NCI-H526 (cell line): ENCODE results near the gene SCP2.

ENCODE experiments used
- DNase-seq, 2 experiments: peaks; one replicate each; lab custom pipeline; 2025; lab: John Stamatoyannopoulos, UW

Gene SCP2

DNA sequence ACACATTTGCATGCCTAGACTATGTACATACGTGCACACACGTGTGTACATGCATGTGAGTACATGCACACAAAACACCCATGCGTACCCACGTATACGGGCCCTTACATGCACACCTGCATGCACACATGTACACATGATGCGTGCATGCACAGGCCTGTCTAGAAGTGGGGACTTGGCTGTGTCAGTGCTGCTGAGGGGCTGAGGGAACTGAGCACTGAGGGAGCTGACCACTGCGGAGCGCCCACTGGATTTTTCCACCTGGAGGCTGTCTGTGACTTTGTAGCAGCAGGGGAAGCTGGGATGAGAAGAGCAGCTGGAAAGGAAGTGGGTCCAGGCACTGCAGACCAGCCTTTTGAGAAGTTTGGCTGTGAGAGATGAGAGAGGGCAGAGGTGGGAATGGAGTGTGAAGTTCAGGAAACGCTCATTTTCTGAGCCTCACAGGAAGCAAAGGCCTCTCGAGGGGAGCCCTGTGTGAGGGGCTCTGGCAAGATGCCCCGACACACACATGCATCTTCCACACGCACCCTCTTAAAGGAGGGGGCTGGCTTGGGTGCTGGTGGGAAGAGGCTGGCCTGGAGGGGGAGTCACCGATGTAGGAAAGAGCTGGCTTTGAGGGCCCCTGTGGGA is 155.9 kb downstream of the SCP2 start:
- DNase-seq, result no peak

DNA sequence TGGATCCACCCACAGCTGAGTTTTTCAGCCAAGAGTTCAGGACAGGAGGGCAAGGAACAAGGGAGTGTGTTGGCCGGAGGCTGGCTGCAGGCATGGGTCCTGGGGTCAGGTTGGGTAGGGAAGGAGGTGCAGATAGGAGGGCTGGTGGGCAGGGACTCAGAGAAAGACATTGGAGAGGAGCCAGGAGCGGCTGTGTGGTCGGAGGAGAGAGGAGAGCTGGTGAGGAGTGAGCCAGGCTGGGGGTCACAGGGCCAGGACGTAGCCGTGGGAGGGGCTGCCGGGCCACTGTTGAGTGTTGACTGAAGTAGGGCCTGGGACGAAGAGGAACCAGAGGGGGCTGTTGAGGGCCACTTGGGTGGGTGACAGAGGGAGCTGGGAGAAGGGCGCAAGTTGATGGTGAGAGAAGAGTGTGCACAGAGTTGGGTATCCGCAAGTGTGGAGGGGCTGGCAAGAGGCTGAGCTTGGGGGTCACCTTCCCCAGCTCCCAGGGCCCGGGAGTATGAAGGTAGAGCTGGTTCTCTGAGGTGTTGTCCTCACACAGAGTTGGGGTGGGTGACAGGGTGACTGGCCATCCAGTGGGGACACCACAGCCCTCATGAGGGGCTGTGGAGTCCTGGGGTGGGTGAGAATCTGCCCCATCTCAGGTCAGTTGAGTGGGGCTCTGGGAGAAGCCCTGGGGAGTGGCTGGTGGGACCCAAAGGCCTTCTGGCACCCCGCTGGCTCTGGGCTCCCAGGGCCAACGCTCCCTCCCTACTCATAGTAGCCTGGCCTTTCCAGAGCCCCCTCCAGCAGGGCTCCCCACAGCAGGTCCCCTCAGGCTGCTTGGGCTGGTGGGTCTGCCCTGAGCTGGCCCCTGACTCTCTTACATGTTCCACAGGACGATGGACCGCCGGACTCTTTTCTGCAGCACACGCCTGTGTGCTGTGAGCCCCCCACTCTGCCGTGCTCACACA is 156.8 kb downstream of the SCP2 start:
- no peak for DNase-seq

DNA sequence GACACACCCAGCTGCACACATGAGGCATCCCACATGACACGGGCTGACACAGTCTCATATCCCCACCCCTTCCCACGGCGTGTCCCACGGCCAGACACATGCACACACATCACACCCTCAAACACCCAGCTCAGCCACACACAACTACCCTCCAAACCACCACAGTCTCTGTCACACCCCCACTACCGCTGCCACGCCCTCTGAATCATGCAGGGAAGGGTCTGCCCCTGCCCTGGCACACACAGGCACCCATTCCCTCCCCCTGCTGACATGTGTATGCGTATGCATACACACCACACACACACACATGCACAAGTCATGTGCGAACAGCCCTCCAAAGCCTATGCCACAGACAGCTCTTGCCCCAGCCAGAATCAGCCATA is 157.5 kb downstream of the SCP2 start:
- no peak for DNase-seq

DNA sequence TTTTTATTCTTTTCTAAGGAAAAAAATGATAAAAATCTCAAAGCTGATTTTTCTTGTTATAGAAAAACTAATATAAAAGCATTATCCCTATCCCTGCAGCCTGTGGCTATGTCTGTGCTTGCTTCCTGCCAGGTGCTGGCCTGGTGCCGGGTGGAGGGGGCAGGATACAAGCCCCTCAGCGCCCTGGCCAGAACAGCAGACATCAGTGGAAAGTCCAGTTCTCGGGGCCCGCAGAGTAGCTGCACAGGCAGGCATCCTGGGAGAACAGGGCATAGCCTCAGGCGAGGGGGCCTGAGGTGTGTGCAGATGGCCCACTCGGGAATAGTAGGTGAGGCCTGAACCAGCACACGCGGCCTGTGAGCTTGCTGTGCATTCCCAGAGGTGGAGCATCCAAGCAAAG is 158.3 kb downstream of the SCP2 start:
- no peak for DNase-seq

DNA sequence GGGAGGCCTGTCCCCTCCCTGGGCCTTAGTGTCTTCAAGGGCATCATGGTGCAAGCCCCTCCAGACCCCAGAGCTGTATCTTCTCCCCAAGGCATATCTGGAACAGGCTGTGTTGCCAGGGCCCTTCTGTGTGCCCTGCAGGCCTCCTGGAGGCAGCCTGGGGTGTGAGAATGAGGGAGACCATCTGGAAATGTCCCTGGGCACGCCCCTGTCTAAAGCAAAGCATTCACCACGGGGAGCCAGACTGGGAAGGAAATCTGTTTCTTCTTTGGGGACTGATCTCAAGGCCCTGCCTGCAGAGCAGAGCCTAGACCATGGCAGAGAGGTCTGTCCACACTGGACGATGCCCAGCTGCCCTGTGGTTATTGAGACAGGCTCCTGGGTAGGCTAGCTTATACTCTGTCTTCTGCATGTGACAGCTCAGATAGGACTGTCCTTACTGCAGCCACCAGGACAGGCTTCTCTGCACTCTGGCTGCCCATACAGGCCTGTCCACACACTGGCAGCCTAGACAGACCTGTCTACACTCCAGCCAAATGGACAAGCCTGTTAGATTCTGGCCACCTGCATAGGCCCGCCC is 159.5 kb downstream of the SCP2 start:
- DNase-seq, result no peak

DNA sequence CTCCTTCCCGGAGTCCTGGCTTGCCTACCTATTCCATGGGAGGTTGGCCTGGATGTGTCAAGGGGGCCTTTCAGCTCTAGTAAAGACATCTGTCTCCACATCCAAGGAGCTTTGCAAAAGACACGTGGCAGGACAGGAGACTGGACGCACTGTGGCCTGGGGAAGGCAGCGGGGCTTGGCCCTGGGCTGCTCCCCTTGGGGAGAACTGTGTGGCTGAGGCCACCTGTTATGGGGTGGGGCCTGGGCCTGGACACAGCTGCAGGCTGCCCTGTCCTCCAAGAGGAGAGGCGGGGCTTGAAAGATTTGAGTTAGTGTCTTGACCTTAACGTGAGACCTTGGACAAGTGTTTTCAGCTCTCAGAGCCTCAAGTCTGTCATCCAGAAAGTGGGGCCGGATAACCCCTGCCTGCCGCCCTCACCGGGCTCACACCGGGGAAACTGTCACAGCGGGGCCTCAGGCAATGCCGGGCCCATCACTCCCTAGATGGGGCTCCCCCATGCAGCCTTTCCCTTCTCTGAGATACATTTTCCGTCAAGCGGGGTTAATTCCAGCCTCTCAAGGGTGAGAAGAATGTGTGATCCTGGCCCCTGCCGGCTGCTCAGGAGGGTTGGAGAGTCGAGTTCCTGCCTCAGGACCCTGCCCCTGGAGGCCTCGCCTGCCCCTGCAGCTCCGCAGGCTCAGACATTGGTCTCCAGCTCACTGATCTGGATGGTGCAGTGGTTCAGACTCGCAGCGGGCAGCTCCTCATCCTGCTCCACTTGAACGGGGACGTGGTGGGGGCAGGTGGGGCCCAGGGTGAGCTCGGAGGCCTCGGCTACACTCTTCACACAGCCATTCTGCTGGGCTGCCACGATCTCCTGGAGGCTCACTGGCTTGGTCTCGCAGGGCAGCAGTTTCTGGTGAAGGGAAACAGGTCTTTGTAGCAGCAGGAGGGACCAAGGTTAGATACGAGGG is 160.5 kb downstream of the SCP2 start:
- no peak for DNase-seq

DNA sequence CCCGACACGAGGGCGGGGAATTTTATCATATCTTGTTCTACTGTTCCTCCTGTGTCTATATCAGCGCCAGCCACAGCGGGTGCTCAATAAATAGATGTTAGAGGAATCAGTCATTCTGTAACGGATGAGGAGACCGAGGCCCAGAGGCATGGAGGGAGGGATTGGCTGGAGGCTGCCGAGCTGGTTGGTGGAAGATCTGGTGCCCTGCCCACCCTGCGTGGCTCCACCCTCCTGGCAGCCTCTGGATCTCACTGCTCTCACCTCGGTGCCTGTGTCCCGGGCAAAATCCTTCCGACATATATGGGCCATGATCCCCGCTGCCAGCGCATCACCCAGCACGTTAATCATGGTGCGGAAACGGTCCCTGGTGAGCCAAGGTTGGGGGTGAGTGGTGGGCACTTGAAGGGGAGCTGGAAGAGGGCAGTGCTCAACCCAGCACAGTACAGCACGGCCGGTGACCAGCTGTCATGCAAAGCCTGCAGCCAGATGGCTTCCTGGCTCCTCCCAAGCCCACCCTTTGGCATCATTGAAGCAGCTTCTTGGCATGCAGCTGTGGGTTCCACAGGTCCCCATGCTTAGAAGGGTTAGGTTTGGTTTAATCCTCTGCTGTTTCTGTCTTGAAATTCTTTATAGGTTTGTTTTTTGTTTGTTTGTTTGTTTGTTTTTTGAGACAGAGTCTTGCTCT is 161.7 kb downstream of the SCP2 start:
- DNase-seq, result no peak

DNA sequence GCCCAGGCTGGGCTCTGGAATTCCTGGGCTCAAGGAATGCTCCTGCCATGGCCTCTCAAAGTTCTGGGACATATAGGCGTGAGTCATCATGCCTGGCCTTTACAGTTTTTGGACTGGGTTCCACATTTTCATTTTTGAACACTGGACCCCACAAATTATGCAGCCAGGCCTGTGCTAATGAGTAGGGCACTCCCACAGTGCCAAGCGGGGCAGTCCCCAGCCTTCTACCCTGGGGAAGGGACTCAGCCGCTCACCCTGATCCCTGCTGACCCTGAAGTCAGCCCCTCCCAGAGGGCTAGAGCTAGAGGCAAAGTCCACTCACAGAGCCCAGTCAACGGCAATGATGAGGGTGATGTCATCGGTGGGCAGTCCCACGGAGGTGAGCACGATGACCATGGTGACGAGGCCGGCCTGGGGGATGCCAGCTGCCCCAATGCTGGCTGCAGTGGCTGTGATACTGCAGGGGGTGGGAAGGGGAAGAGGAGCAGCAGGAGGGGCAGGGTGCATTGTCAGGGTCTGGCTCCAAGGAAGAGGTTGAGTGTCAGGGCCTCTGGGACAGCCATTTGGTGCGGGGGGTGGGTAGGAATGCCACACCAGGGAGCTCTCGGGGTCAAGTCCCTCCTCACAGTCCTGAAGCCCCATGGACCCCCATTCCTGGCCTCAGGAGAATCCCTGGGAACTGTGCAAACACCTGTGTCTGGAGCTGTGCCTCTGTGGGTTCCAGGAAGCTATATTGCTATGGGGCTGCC is 162.6 kb downstream of the SCP2 start:
- no peak for DNase-seq

DNA sequence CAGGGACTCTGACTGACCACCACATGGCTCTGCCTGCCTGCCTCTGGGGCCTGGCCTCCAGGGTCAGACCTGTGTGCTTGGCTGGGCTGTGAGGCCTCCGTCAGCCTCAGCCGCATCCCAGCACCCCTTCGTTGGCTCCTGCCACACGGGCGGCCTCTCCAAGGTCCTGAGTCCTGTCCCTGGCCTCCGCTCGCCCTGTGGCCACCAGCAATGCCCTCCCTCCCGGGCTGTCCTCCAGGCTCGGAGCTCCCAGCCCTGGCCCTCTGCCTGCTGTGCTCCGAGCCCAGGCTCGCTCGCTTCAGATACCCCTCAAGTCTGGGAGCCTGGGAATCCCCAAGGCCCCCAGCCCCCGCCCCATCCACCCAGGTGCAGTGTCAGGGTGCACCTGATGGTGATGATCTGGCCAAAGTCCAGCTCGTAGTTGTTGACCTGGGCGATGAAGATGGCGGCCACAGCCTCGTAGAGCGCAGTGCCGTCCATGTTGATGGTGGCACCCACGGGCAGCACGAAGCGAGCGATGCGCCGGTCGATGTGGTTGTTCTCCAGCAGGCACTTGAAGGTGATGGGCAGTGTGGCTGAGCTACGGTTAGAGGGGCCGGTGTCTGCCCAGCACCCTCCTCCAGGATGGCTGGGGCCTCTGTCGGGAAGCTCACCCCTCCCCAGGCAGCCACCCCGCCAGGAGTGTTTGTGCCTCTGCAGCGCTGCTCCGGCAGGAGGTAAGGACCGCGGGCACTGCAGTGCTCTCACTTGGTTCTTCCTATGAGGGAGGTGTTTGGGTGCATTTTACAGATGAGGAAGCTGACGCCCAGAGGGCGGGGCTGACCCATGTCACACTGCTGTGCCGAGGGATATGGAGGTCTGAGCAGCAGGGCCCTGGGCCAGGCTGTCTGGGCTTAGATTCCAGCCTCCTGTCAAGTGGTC is 163.4 kb downstream of the SCP2 start:
- no peak for DNase-seq

DNA sequence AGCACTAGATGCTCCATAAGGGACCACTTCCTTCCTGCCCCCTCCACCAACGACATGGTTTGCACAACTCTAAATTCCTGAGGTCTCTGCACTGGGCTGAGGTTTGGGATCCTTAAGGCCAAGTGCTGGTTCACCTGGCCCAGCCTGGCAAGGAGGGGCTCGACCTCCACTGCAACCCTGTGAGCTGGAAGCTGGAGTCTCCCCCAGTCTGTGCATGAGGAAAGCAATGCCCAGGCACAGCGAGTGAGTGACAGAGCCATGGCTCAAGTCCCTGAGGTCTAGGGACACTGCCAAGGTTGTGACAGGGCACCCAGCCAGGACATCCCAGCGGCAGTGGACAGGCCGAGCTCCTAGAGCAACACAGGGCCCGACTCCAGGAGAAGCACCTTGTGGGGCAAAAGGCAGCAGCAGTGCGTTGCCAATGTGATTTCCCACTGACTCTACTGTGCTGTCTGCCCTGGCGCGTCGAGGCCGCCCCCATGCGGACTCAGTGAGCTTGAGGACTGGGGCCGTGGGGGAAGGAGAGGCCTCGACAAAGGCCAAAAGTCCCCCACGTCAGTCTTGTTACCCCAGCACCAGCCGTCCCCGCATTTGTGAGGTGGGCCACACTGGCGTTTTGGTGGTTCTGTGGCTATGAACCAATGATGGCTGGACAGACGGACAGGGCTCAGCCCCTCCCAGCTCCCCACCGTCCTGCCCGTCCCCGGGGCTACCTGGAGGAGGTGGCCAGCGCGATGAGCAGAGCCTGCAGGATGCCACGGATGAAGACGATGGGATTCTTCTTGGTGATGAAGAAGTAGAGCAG is 165.0 kb downstream of the SCP2 start:
- no peak for DNase-seq

DNA sequence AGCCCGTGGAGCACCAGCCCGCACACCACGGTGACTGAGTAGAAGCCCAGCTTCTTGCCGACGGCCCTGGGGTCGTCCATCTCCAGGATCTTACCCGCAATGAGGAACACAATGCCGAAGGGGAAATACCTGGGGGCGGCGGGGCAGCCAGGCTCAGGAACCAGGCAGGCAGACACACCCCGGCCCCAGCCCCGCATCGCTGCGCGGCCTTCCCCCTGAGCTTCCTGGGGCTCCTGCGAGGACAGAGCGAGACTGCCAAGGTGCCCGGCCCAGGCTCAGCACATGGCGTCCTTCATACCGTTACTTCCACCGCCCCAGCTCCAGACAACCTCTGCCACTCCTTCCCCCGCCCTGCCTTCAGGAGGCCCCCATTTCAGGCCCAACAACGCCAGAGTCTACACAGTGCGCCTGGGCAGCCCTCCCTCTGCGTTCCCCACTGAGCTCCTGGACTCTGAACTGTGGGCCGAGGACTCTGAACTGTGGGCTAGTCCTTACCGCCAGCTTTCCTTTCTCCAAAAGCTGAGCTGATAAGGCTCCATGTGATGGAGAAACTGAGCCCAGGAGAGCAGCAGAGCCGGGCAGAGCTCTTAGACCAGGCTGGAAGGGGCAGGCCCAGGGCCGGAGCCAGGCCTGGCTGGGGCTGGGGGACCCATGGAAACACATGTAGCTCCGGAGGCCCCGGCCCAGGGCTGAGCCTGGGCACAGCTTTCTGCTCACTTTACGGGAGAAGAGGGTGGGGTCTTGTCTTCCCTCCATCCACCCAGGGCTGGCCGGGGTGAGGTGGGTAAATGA is 165.8 kb downstream of the SCP2 start:
- no peak for DNase-seq

DNA sequence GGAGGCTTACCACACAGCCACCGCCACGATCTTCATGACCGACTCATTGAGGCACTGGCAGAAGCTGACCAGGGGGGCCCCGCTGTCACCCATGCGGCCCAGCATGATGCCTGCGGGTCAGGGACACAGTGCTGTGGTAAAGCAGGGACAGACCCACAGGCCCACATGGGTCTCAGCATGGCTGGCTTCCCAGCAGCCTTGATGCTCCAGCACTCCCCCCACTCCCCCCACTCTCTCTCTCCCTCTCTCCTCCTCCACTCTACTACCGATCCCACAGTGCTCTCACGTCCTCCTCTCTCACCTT is 166.3 kb downstream of the SCP2 start:
- no peak for DNase-seq

DNA sequence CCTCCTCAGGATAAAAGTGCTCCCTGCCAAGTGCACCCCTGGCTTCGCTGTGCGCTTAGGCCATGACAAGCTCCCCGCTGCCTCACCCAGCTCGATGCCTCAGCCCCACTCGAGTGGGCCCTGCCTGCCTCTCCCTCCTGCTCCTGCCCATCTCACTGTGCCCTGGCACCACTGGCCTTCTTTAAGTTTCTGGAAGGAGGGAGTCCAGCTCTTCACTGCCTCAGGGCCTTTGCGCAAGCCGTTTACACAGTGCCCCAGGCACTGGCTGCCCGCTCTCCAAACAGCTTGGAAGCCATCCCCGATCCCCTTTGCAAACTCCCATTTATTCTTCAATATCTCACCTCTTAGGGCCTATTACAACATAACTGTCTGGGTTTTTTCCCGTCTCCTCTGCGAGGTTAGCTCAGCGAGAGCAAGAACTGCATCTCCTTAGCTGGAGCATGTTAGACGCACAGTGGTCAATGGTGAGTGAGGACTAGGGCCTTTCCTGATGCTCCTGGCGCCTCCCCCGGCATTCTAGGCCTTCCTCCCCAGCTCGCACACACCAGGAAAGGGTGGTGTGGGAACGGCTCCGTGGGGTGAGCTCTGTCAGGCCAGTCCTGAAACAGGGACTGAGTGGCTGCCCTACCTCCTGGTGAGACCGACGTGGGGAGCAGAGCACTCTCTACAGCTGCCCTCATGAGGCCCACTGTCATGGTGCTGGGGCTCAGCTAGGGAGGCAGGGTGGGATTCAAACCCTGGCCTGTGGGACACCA is 166.9 kb downstream of the SCP2 start:
- DNase-seq, result no peak

DNA sequence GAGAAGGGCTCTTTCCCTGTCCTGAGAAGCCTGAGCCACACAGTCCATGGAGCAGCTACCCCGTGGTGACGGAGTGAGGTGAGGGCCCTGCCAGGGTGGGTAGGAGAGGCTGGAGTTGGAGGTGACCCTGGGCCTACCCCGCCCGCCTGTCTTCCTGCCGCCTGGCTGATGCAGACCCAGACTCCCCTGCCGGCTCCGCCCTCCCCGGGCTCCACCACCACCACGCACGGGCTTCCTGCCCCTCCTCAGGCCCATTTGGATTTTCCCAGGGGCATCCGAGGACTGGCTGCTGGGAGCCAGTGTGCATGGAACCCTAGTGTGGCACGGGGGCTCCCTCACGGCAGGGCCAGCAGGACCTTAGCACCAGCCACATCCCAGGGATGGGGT is 167.4 kb downstream of the SCP2 start:
- DNase-seq, result no peak
